SH-SY5Y (cell line): Measurements from ENCODE around the gene FHL5.

Experiments used
- GATA2 ChIP-seq: IDR thresholded peaks from 2 replicates; pipeline ENCODE4 v1.6.1; 2011; ENCODE audit warnings: mild to moderate bottlenecking, low read depth, low read length
- GATA3 ChIP-seq: IDR thresholded peaks from 2 replicates; pipeline ENCODE4 v1.6.1; 2011; ENCODE audit warnings: low read depth, mild to moderate bottlenecking, low read length, moderate library complexity

FHL5 gene

GRCh38 chr6:96575359-96575758 is 12.4 kb downstream of the FHL5 start:
- TF ChIP-seq GATA2 (no peak), GATA3 (no peak)

GRCh38 chr6:96576221-96576620 is 13.3 kb downstream of the FHL5 start:
- TF ChIP-seq GATA2 (no peak), GATA3 (no peak)

- TF ChIP-seq GATA3, result no peak
- no peak for TF ChIP-seq GATA2
Measured at GRCh38 chr6:96582021-96582420, 19.1 kb downstream of the FHL5 start.

- TF ChIP-seq GATA2, result no peak
- TF ChIP-seq GATA3, result no peak
Measured at GRCh38 chr6:96582436-96582835, 19.5 kb downstream of the FHL5 start.

- TF ChIP-seq GATA2 (no peak), GATA3 (no peak)
Measured at GRCh38 chr6:96604420-96604819, 41.5 kb downstream of the FHL5 start.

- TF ChIP-seq GATA2, result no peak
- no peak for TF ChIP-seq GATA3
Measured at GRCh38 chr6:96608074-96608473, 45.1 kb downstream of the FHL5 start.

- TF ChIP-seq GATA2 (no peak), GATA3 (no peak)
Measured at GRCh38 chr6:96610019-96610418, 47.1 kb downstream of the FHL5 start.

GRCh38 chr6:96611342-96611991 is 48.5 kb downstream of the FHL5 start:
- TF ChIP-seq GATA2 (no peak), GATA3 (no peak)

- TF ChIP-seq GATA3 (no peak), GATA2 (no peak)
Measured at GRCh38 chr6:96613291-96613999, 50.5 kb downstream of the FHL5 start.

GRCh38 chr6:96620851-96621250 is 57.9 kb downstream of the FHL5 start:
- TF ChIP-seq GATA3 (no peak), GATA2 (no peak)

- TF ChIP-seq GATA2 (no peak), GATA3 (no peak)
Measured at GRCh38 chr6:96621983-96622382, 59.1 kb downstream of the FHL5 start.

- TF ChIP-seq GATA3, result no peak
- no peak for TF ChIP-seq GATA2
Measured at GRCh38 chr6:96624957-96625356, 62.0 kb downstream of the FHL5 start.

GRCh38 chr6:96626759-96627364 is 63.9 kb downstream of the FHL5 start:
- TF ChIP-seq GATA2, result no peak
- TF ChIP-seq GATA3, result no peak

- TF ChIP-seq GATA2 (no peak), GATA3 (no peak)
Measured at GRCh38 chr6:96631248-96631647, 68.3 kb downstream of the FHL5 start.

- TF ChIP-seq GATA3, result no peak
- TF ChIP-seq GATA2, result no peak
Measured at GRCh38 chr6:96645106-96645505, 82.2 kb downstream of the FHL5 start.
